ENCODE results near the gene PLEKHG4.

DNA sequence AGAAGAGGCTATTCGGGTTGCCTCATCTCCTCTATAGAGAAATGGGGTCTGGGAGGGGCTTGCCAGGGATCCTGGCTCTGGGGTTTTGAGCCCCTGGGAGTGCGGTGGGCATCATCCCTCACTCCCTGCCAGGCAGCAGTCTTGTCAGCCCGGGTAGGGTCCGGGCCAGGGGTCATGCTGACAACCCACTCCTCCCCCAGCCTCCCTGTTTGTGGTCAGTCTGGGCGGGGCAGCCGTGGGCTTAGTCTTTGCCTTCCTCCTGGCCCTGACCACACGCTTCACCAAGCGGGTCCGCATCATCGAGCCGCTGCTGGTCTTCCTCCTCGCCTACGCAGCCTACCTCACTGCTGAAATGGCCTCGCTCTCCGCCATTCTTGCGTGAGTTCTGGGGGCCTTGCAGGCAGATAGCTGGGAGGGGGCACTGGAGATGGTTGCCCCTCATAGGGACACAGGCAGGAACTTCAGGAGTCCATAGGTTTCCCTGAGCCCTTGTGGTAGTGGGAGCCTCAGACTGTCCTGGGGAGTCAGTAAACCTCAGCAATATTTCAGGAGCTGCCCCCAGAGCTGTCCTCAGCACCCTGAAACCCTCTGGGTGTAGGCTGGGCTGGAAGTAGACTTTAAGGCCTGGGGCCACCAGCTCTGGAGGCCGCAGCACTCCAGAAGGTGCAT lies 23.6 kb upstream of the PLEKHG4 start:
- TF ChIP-seq, protein P1, sequence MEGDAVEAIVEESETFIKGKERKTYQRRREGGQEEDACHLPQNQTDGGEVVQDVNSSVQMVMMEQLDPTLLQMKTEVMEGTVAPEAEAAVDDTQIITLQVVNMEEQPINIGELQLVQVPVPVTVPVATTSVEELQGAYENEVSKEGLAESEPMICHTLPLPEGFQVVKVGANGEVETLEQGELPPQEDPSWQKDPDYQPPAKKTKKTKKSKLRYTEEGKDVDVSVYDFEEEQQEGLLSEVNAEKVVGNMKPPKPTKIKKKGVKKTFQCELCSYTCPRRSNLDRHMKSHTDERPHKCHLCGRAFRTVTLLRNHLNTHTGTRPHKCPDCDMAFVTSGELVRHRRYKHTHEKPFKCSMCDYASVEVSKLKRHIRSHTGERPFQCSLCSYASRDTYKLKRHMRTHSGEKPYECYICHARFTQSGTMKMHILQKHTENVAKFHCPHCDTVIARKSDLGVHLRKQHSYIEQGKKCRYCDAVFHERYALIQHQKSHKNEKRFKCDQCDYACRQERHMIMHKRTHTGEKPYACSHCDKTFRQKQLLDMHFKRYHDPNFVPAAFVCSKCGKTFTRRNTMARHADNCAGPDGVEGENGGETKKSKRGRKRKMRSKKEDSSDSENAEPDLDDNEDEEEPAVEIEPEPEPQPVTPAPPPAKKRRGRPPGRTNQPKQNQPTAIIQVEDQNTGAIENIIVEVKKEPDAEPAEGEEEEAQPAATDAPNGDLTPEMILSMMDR (IDR thresholded peaks at IDR 0.05; ENCODE audit: low read depth, low read length) = no peak
- TF ChIP-seq EZH2phosphoT487 (IDR thresholded peaks at IDR 0.05; ENCODE audit: low read depth) = no peak

All from OCI-LY3 (cell line).